Inferior parietal cortex (tissue), 1 donor: ENCODE data around the gene EXOC3.
"Not testable (repeated sequence)": the region's sequence is repeated elsewhere in the genome, so short reads cannot be mapped to it uniquely, and the experiment has no call there.

Experiments used
- DNase-seq: peaks from one replicate; pipeline ENCODE4 v3.0.0-alpha.2; 2016; ENCODE audit errors: extremely low spot score

Gene EXOC3

GRCh38 chr5:486597-486996 is 43.6 kb downstream of the EXOC3 start:
- not testable (repeated sequence) for DNase-seq

- DNase-seq = no peak
Measured at GRCh38 chr5:488241-488640, 45.3 kb downstream of the EXOC3 start.

GRCh38 chr5:488744-489688 is 46.0 kb downstream of the EXOC3 start:
- no peak for DNase-seq

GRCh38 chr5:489689-490080 is 46.7 kb downstream of the EXOC3 start:
- DNase-seq = no peak

- no peak for DNase-seq
Measured at GRCh38 chr5:490116-491106, 47.4 kb downstream of the EXOC3 start.

DNA sequence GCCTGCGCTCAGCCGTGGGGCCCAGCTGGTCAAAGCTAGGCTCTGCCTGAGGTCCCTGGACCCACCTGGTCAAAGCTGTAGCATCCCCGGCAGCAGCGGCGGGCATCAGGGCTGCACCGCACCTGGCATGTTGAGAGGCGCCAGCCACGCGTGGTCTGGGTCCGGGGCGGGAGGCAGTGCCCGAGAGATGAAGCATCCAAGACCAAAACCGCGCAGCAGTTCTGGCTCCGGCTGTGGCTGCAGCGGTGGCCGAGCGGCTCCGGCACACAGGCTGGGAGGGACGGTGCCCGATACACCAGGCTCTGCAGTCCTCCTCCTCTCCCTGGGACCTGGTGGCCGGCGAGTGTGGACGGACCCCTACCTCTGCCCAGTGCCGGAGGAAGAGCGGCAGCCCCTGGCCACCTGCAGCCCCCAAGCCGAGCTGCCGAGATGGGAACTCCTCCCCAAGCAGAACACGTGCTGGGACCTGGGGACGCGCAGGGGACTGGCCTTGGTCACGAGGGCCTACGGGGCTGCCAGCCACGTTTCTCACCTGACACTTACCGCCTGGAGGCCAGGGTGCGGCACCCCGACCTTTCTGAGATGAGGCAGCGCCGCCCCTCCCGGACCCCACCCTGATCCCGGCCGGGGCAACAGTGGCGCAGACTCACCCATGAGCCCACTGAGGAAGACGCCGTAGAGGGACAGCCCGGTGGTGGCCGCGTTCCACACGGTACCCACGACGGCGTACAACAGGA is 48.3 kb downstream of the EXOC3 start:
- DNase-seq = no peak

DNA sequence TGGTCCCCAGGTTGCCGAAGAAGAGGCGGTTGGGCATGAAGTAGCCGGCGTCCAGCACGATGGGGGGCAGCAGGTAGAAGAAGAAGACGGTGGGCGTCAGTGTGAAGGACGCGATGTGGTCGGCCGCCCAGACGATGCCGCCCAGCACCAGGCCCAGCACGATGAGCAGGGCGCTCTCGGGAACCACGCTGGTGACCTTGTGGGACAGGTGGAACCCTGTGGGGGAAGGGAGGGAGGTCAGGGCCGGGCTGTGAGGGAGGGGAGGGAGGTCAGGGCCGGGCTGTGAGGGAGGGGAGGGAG is 48.8 kb downstream of the EXOC3 start:
- DNase-seq = no peak

DNA sequence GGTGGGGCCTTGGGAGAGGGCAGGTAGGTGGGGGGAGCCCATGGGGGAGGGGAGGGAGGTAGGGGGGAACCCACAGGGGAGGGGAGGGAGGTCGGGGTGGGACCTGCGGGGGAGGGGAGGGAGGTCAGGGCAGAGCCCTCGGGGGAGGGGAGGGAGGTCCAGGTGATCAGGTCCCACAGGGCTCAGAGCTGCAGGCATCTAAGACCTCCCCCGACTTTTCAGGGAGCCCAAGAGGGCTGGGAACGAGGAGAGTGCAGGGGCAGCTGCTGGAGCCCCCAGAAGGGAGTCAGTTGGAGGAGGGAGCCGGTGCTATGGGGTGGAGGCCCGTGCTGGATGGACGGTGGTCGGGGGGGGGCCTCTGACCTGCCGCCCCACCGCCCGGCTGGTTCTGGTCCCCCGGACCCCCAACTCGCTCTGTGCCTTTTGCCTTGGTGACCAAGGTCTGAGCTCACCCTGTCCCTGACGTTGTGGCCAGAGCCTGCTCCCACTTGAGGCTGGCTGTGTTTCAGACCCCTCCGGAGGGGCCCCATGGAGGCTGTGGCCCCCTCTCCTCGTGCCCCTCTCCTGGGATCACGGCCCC is 49.4 kb downstream of the EXOC3 start:
- no peak for DNase-seq

DNA sequence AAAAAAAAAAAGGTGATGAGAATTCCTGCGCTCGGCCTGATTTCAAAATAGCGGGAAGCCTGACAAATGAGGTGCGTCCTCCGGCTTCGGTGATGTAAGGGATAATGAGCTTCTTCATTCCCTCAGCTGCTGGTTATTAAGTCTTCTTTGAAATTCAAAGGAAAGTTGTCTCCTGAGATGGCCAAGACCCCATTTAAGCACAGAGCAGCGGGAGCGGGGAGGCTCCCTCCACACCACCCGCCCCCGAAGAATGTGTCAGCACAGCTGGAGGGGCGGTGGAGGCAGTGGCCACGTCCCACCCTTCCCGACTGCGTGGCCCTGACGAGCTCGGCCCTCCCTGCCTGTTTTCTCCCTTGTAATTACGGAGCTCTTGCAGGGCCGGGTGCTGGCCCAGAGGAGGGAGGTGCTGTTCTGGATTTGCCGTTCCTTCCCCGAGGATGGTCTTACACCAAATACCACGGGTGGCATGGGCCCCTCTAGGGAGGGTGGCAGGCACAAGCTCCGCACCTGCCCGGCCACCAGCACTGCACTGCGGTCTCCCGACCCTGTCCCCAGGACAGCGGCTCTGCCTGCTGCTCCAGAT is 50.2 kb downstream of the EXOC3 start:
- no peak for DNase-seq

DNA sequence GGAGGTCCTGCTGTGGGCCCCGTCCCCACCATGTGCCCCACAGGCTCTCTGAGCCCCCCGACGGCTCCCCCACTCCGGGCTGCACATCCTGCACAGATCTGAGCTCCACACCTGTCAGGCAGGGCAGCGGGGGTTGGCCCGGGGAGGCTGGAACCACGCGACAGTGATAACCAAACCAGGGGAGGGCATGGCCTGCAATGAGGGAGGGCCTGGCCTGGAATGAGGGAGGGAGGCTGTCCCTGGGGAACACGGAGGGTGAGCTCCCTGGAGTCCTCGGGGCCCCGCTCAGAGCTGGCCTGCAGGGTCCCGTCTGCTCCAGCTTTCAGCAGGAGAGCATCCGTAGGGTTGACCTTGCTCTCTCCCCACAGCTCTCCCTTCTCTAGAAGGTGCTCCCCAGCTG is 50.8 kb downstream of the EXOC3 start:
- DNase-seq = no peak

GRCh38 chr5:494667-495255 is 51.8 kb downstream of the EXOC3 start:
- DNase-seq = no peak

DNA sequence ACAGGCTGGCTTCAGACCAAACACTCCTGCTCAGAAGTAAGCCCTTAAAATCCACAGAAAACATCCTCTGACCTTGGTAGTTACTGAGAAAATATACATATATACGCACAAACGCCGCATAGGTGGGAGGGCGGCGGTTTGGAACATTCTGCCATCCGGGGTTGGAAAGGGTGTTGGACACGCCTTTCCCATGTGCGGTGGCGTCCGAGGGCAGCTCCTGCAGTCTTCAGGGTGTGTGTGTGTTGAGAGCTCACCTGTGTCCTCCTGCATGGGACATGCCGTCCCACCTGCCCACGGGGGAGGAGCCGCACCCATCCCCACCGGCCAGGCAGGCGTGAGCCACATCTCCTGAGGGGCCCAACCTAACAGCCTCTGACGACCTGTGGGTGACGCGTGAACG is 53.1 kb downstream of the EXOC3 start:
- no peak for DNase-seq

- DNase-seq = no peak
Measured at GRCh38 chr5:497090-497700, 54.2 kb downstream of the EXOC3 start.

- DNase-seq = no peak
Measured at GRCh38 chr5:497871-498509, 55.0 kb downstream of the EXOC3 start.

DNA sequence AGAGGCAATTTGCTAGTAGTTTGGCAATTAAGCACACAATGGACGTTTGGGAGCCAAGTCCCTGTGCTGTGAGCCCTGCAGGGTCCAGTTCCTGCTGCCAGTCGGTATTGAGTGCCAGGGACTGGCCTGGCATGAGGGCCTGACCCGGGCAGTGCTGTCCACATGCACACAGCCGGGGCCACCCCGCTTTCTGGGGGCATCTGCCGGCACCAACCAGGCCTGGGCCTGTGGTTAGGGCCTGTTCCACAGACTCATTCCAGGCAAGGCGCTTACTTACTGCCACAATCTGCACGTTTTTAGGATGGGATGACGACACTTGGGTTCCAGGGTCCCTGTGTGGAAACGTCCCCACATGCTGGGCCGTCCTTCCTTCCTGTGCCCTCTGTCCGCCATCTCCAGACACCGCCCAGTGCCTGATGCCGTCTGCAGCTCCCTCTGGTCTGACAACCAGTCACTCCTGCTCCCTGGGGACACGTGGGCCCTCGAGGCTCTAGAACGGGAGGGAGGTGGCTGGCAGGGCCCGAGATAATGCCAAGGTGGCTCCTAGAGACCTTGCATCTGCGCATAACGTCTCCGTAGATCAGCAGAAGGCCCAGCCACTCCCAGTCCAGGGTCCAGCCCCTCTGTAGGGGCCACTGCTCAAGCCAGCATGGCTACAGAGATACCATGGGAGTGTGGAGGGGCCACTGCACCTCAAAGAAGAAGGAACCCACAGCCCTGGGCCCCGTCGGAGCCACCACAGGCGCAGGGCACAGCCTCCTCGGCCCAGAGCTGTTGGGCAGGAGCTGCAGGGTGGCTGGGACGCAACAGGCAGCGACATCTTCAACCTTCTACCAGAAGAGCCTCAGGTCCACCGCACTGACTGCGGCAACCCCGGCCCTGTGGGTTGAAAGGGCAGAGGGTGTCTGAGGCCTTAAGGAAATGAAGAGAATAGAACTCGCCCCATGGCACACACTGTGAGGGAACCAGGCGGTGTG is 56.5 kb downstream of the EXOC3 start:
- no peak for DNase-seq

- DNase-seq = no peak
Measured at GRCh38 chr5:500491-500890, 57.5 kb downstream of the EXOC3 start.

DNA sequence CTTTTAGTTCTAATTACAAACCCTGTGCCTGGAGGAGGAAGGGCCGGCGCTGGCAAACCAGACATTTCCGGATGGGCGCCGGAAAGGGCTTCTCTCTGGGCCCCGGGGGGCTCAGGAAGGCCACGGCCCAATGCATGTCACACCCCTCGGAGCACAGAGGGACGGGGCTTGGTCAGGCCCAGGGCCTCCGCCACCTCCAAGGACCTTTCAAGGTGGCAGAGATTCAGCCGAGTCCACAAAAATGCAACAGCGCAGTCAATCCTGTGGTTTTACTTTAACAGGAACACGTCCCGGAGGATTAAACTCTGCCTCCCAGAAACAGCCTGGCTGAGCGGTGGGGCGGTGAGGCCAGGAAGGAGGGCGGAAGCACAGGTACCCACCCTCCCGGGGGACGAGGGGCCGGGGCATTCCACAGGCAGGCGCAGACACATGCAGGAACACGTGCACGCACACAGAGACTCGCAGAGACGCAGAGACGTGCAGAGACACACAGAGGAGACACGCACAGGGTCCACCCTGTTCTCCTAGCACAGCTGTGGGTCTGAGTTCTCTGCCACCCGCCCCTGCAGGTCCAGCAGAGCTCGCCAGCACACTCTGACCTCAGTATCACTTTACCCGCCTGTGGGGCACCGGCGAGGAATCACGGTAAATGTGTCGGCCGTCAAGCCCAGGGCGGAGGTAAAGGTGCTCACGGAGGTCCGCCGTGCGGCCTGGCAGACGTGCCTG is 58.3 kb downstream of the EXOC3 start:
- no peak for DNase-seq

- DNase-seq = no peak
Measured at GRCh38 chr5:501831-502184, 58.8 kb downstream of the EXOC3 start.
